Measurements from ENCODE around the gene UTF1.

Gene UTF1

GRCh38 chr10:133280391-133281059 lies 50.5 kb downstream of the UTF1 start:
- no peak for DNase-seq

GRCh38 chr10:133281084-133281483 lies 51.1 kb downstream of the UTF1 start:
- DNase-seq, result no peak

All from CD4-positive, alpha-beta T cell treated with Interleukin-15 for 1 hour (primary cell).